ENCODE measurements around the gene ACTG1. TPM values are rescaled to one million over a fixed set of nuclear protein-coding genes. Genes with fewer than 3 reads are reported as not detected.

The ACTG1 gene
- total and polyA plus RNA-seq, 2 of the 13 experiments (the other 11 are each of a cell fraction or from before 2014, with no cell fraction given) = 973 to 1,138 TPM

DNA sequence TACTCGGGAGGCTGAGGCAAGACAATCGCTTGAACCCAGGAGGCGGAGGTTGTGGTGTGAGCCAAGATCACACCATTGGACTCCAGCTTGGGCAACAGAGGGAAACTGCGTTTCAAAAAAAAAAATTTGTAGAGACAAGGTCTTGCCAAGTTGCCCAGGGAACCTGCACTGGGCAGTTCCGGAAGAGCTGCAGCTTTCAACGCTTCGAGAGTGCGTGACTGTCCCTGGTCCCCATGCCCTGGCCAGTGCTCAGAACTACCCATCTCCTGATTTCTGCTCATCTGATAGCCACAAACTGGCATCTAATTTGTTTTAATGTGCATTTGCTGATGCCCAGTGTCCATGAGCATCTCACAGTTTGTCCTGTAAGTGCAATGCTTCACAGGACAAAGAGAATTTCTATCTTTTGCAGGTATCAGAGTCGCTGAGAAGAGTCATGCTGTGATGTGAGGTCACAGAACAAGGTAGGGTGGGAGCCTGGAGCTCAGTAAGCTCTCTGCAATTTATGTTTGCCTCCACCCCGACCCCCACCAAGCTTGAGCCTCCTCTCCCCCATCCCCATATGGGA lies 3.9 kb downstream of the ACTG1 start:
- peak; percentile 7 for ATAC-seq
- 64% methylated on average over 10 of the region's 10 CpGs for WGBS (ENCODE audit: low lambda C conversion rate)
- H3K79me2 ChIP-seq (ENCODE audit: insufficient read depth, low read length) = peaks cover 26% of the 10 kb centered on the region
- TF ChIP-seq ZNF605 (CRISPR knock-in tag; IDR thresholded peaks at IDR 0.05) (no peak), ZNF451 (CRISPR knock-in tag; IDR thresholded peaks at IDR 0.05) (no peak), HNRNPL (IDR thresholded peaks at IDR 0.05; ENCODE audit: low read depth, low read length) (0 out of 2 replicates have a peak, but pooled peaks have one; percentile 23), ZFP37 (CRISPR knock-in tag; IDR thresholded peaks at IDR 0.05; ENCODE audit: borderline replicate concordance) (0 out of 2 replicates have a peak, but pooled peaks have one; percentile 24), POLR2G (IDR thresholded peaks at IDR 0.05; ENCODE audit: low read depth, low read length) (peak; percentile 66), CEBPZ (IDR thresholded peaks at IDR 0.05; ENCODE audit: low read length) (0 out of 2 replicates have a peak, but pooled peaks have one; percentile 24), ZUFSP (CRISPR knock-in tag; IDR thresholded peaks at IDR 0.05; ENCODE audit: borderline replicate concordance) (no peak), RBFOX2 (IDR thresholded peaks at IDR 0.05; ENCODE audit: low read depth, low read length) (peak; percentile 76), SAP130 (CRISPR knock-in tag; IDR thresholded peaks at IDR 0.05; ENCODE audit: low read depth) (no peak), MXI1 (IDR thresholded peaks at IDR 0.05; ENCODE audit: borderline replicate concordance, low read depth, low read length) (no peak), SMAD9 (CRISPR knock-in tag; IDR thresholded peaks at IDR 0.05) (no peak), MEF2D (CRISPR knock-in tag; IDR thresholded peaks at IDR 0.05) (0 out of 2 replicates have a peak, but pooled peaks have one; percentile 1), KDM2A (CRISPR knock-in tag; IDR thresholded peaks at IDR 0.05; ENCODE audit: borderline replicate concordance, low read depth) (peak; percentile 38; the same call in 1 of the 2 replicates), ZNF777 (CRISPR knock-in tag; IDR thresholded peaks at IDR 0.05) (0 out of 2 replicates have a peak, but pooled peaks have one; percentile 5), MED1 (CRISPR knock-in tag; IDR thresholded peaks at IDR 0.05) (peak; percentile 19; the same call in 1 of the 2 replicates)
- TF ChIP-seq, protein P1, sequence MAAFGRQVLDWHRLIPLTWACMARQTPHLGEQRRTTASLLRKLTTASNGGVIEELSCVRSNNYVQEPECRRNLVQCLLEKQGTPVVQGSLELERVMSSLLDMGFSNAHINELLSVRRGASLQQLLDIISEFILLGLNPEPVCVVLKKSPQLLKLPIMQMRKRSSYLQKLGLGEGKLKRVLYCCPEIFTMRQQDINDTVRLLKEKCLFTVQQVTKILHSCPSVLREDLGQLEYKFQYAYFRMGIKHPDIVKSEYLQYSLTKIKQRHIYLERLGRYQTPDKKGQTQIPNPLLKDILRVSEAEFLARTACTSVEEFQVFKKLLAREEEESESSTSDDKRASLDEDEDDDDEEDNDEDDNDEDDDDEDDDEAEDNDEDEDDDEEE (CRISPR knock-in tag; IDR thresholded peaks at IDR 0.05) = peak; percentile 57; the same call in 1 of the 2 replicates

More for the DNA sequence above, 3.9 kb downstream of the ACTG1 start:
- Histone ChIP-seq H3K4me1 (ENCODE audit: insufficient read depth, low read length) (peaks cover 45% of the 10 kb centered on the region), H4K20me1 (ENCODE audit: insufficient read depth, low read length) (peaks cover 42% of the 10 kb centered on the region), H3K27ac (ENCODE audit: extremely low read length, insufficient read depth, low read length) (no peak overlapping the region), H3K4me3 (replicated peaks in 1 of 3; ENCODE audit: insufficient read depth in 1 of 3, low read depth in 2 of 3, low read length in 3 of 3) (no peak overlapping the region), H3K27me3 (ENCODE audit: control insufficient read depth in 1 of 2, insufficient read depth in 2 of 2, low read length in 2 of 2) (peaks cover 0 to 5% of the 10 kb centered on the region in 2 experiments; a peak in 1 of 5 replicates), H3K9ac (ENCODE audit: insufficient read depth, low read depth, low read length) (no peak overlapping the region), H3K36me3 (replicated peaks in 1 of 2; ENCODE audit: control insufficient read depth in 1 of 2, insufficient read depth in 2 of 2, low read length in 2 of 2) (peaks cover 14 to 23% of the 10 kb centered on the region in 2 experiments), H3K9me3 (ENCODE audit: low read length) (no peaks in the 10 kb centered on the region), H3K4me2 (ENCODE audit: low read depth, low read length) (no peak overlapping the region), H2AFZ (ENCODE audit: low read length) (no peak overlapping the region)
- no TSS peak for BruUV-seq (replicated peaks)
- FAIRE-seq (peak; percentile 36), DNase-seq (ENCODE audit: low spot score) (peak; percentile 51)
- intact Hi-C loops (cut with micrococcal nuclease; ENCODE audit: unreplicated experiment) = loop anchor here (1.0 kb wide), 1 partner anchor 40 kb away; no protein-coding TSS in a partner anchor
- ChIA-PET POLR2A (interaction anchor here (0.6 to 3.1 kb wide), 12 partner anchors 7 to 465 kb away, joined by 3 to 16 read pairs (median 3); partner anchors contain the start of genes BAHCC1 and FAAP100), CTCF (ENCODE audit: low intra/inter-chr PET ratio, low total read pairs) (no interaction called here)
- in situ Hi-C loops (cut with HindIII; ENCODE audit: extremely low pct_ligation_motif_present, low pct_unique_long_range_greater_than_20kb) = no loop called here
